ENCODE results near the gene B4GALT4.
"Not testable (repeated sequence)": the region's sequence is repeated elsewhere in the genome, so short reads cannot be mapped to it uniquely, and the experiment has no call there.

The B4GALT4 gene

GRCh38 chr3:119240591-119241434, at the start of gene B4GALT4:
TSS of gene B4GALT4 (minus strand) at chr3:119240878. CDS start at chr3:119230099, 10,779 bp downstream.
- peak; percentile 58 for DNase-seq

- no peak for DNase-seq
These were observed 48.7 kb upstream of the B4GALT4 start for GRCh38 chr3:119289404-119289770.

- no peak for DNase-seq
These were observed 48.2 kb upstream of the B4GALT4 start for GRCh38 chr3:119288669-119289403.

- DNase-seq: no peak
These were observed 39.0 kb upstream of the B4GALT4 start for GRCh38 chr3:119279584-119280243.

GRCh38 chr3:119279101-119279554, 38.5 kb upstream of the B4GALT4 start:
- DNase-seq: no peak

GRCh38 chr3:119276680-119277079, 36.0 kb upstream of the B4GALT4 start:
- DNase-seq: no peak

GRCh38 chr3:119270212-119270611, 29.5 kb upstream of the B4GALT4 start:
- not testable (repeated sequence) for DNase-seq

GRCh38 chr3:119261055-119261454, 20.4 kb upstream of the B4GALT4 start:
- DNase-seq: no peak

GRCh38 chr3:119259821-119260220, 19.1 kb upstream of the B4GALT4 start:
- DNase-seq: no peak

- DNase-seq: no peak
These were observed 18.2 kb upstream of the B4GALT4 start for GRCh38 chr3:119258915-119259314.

- DNase-seq: no peak
These were observed 17.2 kb upstream of the B4GALT4 start for GRCh38 chr3:119257654-119258410.

- DNase-seq: no peak
These were observed 16.4 kb upstream of the B4GALT4 start for GRCh38 chr3:119257111-119257510.

- no peak for DNase-seq
These were observed 14.5 kb upstream of the B4GALT4 start for GRCh38 chr3:119255214-119255613.

- DNase-seq: peak; percentile 82
These were observed 5.1 kb upstream of the B4GALT4 start for GRCh38 chr3:119245778-119246177.

GRCh38 chr3:119243712-119244111, 3.0 kb upstream of the B4GALT4 start:
- no peak for DNase-seq

- not testable (repeated sequence) for DNase-seq
These were observed 2.4 kb upstream of the B4GALT4 start for GRCh38 chr3:119243058-119243529.

GRCh38 chr3:119242387-119243057, 1.8 kb upstream of the B4GALT4 start:
- not testable (repeated sequence) for DNase-seq

- no peak for DNase-seq
These were observed 532 bp downstream of the B4GALT4 start for GRCh38 chr3:119240101-119240590.

GRCh38 chr3:119239206-119239820, 1.4 kb downstream of the B4GALT4 start:
- no peak for DNase-seq

- no peak for DNase-seq
These were observed 2.3 kb downstream of the B4GALT4 start for GRCh38 chr3:119238363-119238762.

- DNase-seq: no peak
These were observed 3.4 kb downstream of the B4GALT4 start for GRCh38 chr3:119237299-119237698.

Data from NCI-H524 treated with DMSO at 0.1 percent for 48 hours (cell line).